GM23248 (cell line): ENCODE results near the gene NOS1AP. TPM values are rescaled to one million over a fixed set of nuclear protein-coding genes. Genes with fewer than 3 reads are reported as not detected.

ENCODE experiments used
- DNase-seq: peaks from one replicate; pipeline ENCODE4 v3.0.0-alpha.2; 2015
- H2AFZ ChIP-seq: fragments of 200-600 bp; sonication (generic); 2 replicates; pipeline ENCODE4 v1.6.1; 2016; ENCODE audit warnings: antibody characterized with exemption
- H3F3A ChIP-seq: fragments of 200-600 bp; sonication (generic); 2 replicates; pipeline ENCODE4 v1.6.1; 2016; ENCODE audit warnings: mild to moderate bottlenecking, antibody characterized with exemption, mixed run types; ENCODE audit not compliant: insufficient read depth
- H3K27ac ChIP-seq: fragments of 200-600 bp; sonication (generic); 2 replicates; pipeline ENCODE4 v1.5.1; 2016; ENCODE audit warnings: mild to moderate bottlenecking
- H3K27me3 ChIP-seq: fragments of 200-600 bp; sonication (generic); replicated peaks from 2 replicates; pipeline ENCODE4 v1.6.1; 2016; ENCODE audit warnings: mild to moderate bottlenecking; ENCODE audit not compliant: insufficient read depth
- H3K36me3 ChIP-seq: fragments of 200-600 bp; sonication (generic); 2 replicates; pipeline ENCODE4 v1.6.1; 2016; ENCODE audit warnings: low read depth, mild to moderate bottlenecking
- H3K4me1 ChIP-seq: fragments of 200-600 bp; sonication (generic); 2 replicates; pipeline ENCODE4 v1.6.1; 2016; ENCODE audit warnings: mild to moderate bottlenecking; ENCODE audit not compliant: insufficient read depth
- H3K4me2 ChIP-seq: fragments of 200-600 bp; sonication (generic); one replicate; pipeline ENCODE4 v1.6.1; 2016; ENCODE audit warnings: mild to moderate bottlenecking; ENCODE audit not compliant: unreplicated experiment
- H3K4me3 ChIP-seq: fragments of 200-600 bp; sonication (generic); 2 replicates; pipeline ENCODE4 v1.5.1; 2016; ENCODE audit warnings: mild to moderate bottlenecking
- H3K79me2 ChIP-seq: fragments of 200-600 bp; sonication (generic); 2 replicates; pipeline ENCODE4 v1.6.1; 2016; ENCODE audit warnings: mild to moderate bottlenecking; ENCODE audit not compliant: insufficient read depth
- H3K9ac ChIP-seq: fragments of 200-600 bp; sonication (generic); 2 replicates; pipeline ENCODE4 v1.6.1; 2016; ENCODE audit warnings: mild to moderate bottlenecking
- H3K9me2 ChIP-seq: fragments of 200-600 bp; sonication (generic); 2 replicates; pipeline ENCODE4 v1.6.1; 2016; ENCODE audit warnings: mixed run types, mild to moderate bottlenecking, moderate library complexity; ENCODE audit not compliant: insufficient read depth
- H3K9me3 ChIP-seq: fragments of 200-600 bp; sonication (generic); one replicate; pipeline ENCODE4 v1.6.1; 2017; ENCODE audit warnings: low read depth
- H4K20me1 ChIP-seq: fragments of 200-600 bp; sonication (generic); 2 replicates; pipeline ENCODE4 v1.6.0; 2016; ENCODE audit not compliant: insufficient read depth
- EZH2 ChIP-seq: fragments of 200-600 bp; sonication (generic); IDR thresholded peaks from 2 replicates; pipeline ENCODE4 v1.6.1; 2018; ENCODE audit warnings: antibody characterized with exemption, mild to moderate bottlenecking; ENCODE audit not compliant: insufficient read depth, poor library complexity, severe bottlenecking
- EZH2phosphoT487 ChIP-seq: fragments of 200-600 bp; sonication (generic); IDR thresholded peaks from 2 replicates; pipeline ENCODE4 v1.6.1; 2018; ENCODE audit warnings: antibody characterized with exemption, moderate library complexity, mild to moderate bottlenecking, low read depth; ENCODE audit not compliant: insufficient read depth
- WGBS, 2 experiments: methylation state at CpG; one replicate each; pipeline ENCODE4 v1.1.6; 2015 to 2017; ENCODE audit warnings: low lambda C conversion rate in 2 of 2, low coverage in 1 of 2; ENCODE audit errors: missing lambda C conversion rate in 2 of 2; 5-methylcytosine and 5-hydroxymethylcytosine counted together
- in situ Hi-C: fragments of 300-500 bp; cut with MboI; formaldehyde crosslinking; loops from 2 replicates; pipeline ENCODE4 v1.15.0; 2020
- polyA plus RNA-seq: library from polyadenylated mRNA; unstranded; fragments of >200 nt; fragmentation: Nextera tagmentation; extraction: Ambion mirVana; gene quantifications from 2 replicates; pipeline ENCODE4 v1.2.1, GENCODE V29; 2016
- total RNA-seq: library from RNA; depleted of rRNA; stranded (reverse); fragments of >200 nt; shearing (Covaris generic); gene quantifications from 2 replicates; pipeline ENCODE4 v1.2.3, GENCODE V29; 2014

The NOS1AP gene
- total and polyA plus RNA-seq, 2 experiments from 2014 or later: 0.18 TPM; not detected in 1

DNA sequence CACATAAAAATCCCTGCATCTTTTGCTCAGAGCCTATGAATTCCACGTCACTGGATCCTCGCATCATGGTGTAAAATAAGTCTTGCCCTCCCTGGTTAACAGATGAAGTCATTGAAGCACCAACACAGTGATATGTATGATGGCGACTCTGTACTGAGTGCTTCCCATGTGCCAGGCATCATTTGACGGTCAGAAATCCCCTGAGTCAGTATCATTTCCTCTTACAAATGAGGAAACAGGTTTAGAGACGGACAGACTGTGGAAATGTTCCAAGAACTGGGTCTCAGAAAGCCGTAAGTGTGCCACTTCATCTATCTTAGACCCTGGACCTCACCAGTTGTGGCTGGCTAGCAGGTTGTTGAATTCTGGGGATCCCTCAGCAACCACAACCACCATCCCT is 40.8 kb upstream of the NOS1AP start:
- WGBS, 2 experiments: 90 to 92% methylated on average over 6 of the region's 6 CpGs
- Histone ChIP-seq H3K4me2 (no peak overlapping the region), H3K9ac (no peak overlapping the region), H3K36me3 (no peaks in the 10 kb centered on the region), H3K27me3 (0 out of 2 replicates have a peak, but pooled peaks cover 6% of the 10 kb centered on the region), H3K9me2 (no peaks in the 10 kb centered on the region), H2AFZ (no peak overlapping the region), H3K4me1 (no peaks in the 10 kb centered on the region), H4K20me1 (no peaks in the 10 kb centered on the region), H3K79me2 (no peaks in the 10 kb centered on the region), H3K4me3 (no peak overlapping the region), H3F3A (no peaks in the 10 kb centered on the region), H3K27ac (no peak overlapping the region), H3K9me3 (no peaks in the 10 kb centered on the region)
- in situ Hi-C loops: loop anchor here (10.0 kb wide), 1 partner anchor 234 kb away; no protein-coding TSS in a partner anchor
- TF ChIP-seq EZH2: no peak
- TF ChIP-seq EZH2phosphoT487: no peak
- DNase-seq: no peak

DNA sequence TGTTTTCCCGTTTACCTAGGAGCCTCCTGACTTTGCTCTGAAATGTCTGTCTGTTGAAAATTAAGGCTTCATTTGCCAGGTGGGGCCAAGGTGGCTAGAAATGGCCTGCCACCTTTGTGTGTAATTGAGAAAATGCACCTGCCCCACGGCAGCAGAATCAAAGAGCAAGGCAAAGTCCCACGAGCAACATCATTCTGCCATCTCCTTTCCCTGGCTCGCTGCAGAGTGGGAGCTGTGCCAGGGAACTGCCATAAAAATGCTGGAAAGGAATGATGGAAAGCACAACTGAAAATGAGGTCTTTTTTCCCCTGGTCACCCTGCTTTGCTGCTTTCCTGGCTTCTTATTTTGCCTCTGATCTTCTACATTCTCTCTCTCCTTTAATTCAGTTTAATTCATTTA is 40.3 kb upstream of the NOS1AP start:
- Histone ChIP-seq H3K4me1 (no peaks in the 10 kb centered on the region), H3K36me3 (no peaks in the 10 kb centered on the region), H3F3A (no peaks in the 10 kb centered on the region), H3K27ac (no peak overlapping the region), H3K4me3 (no peak overlapping the region), H3K27me3 (peaks cover 10% of the 10 kb centered on the region; the same call in 1 of the 2 replicates), H3K79me2 (no peaks in the 10 kb centered on the region), H3K9me2 (no peaks in the 10 kb centered on the region), H3K4me2 (no peak overlapping the region), H3K9me3 (no peaks in the 10 kb centered on the region), H2AFZ (no peak overlapping the region), H4K20me1 (no peaks in the 10 kb centered on the region), H3K9ac (no peak overlapping the region)
- DNase-seq: no peak
- no peak for TF ChIP-seq EZH2phosphoT487
- no peak for TF ChIP-seq EZH2
- 19 to 25% methylated on average over 4 of the region's 4 CpGs for WGBS, 2 experiments
- in situ Hi-C loops: loop anchor here (10.0 kb wide), 1 partner anchor 234 kb away; no protein-coding TSS in a partner anchor

DNA sequence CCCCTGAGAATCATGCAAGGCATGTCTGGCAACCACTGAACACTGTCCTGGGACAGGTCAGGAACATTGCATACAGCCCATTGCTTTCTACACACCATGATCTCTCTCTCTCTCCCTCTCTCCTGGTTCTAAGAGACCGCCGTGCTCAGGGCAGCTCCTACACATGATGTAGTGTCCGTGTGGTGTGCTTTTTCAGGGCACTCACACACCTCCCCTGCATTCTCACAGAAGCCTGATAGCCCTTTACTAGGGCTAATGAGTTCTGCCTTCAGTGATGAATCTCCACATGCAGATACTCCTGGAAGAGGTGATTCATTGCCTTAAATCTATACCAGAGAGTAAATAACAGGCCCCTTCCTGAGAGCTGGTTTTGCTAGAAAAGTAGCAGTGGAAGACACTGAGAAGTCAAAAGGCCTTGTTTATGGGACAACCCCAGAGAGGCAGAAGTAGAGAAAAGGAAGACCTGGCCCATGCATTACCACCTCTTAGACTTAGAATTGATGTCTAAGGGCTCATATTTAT is 38.7 kb upstream of the NOS1AP start:
- Histone ChIP-seq H3K4me2 (no peak overlapping the region), H3K9me3 (no peaks in the 10 kb centered on the region), H3K79me2 (no peaks in the 10 kb centered on the region), H3K36me3 (no peaks in the 10 kb centered on the region), H3K9ac (no peak overlapping the region), H3K4me1 (peaks cover 2% of the 10 kb centered on the region; the same call in 1 of the 2 replicates), H3K27me3 (peaks cover 13% of the 10 kb centered on the region; the same call in 1 of the 2 replicates), H3K27ac (no peak overlapping the region), H3F3A (no peaks in the 10 kb centered on the region), H4K20me1 (no peaks in the 10 kb centered on the region), H2AFZ (no peak overlapping the region), H3K9me2 (no peaks in the 10 kb centered on the region), H3K4me3 (no peak overlapping the region)
- DNase-seq: peak; percentile 8
- TF ChIP-seq EZH2phosphoT487 (no peak), EZH2 (no peak)
- 92 to 98% methylated on average over 3 of the region's 3 CpGs for WGBS, 2 experiments
- in situ Hi-C loops: no loop called here

DNA sequence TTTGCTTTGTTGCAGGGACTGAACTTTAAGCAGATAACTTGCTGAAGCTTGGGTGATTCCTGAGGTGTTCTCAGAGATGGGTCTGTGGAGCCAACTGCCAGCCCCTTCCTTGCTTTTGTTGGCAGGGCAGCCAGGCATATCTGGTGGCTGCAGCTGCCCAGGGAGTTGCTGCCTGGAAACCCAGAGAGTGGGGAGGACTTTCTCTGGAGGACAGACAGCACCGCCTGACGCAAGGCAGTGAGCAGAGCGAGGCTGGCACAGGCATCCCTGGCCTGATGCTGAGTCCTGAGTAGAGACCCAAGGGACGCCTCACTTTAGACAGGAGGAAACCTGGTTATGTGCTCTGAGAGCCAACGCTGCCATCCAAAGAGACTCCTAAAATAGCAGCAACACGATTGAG is 36.1 kb upstream of the NOS1AP start:
- no peak overlapping the region for H3K4me2 ChIP-seq
- no peaks in the 10 kb centered on the region for H3K36me3 ChIP-seq
- H3K79me2 ChIP-seq: no peaks in the 10 kb centered on the region
- peaks cover 13% of the 10 kb centered on the region; the same call in 1 of the 2 replicates for H3K27me3 ChIP-seq
- 51 to 56% methylated on average over 6 of the region's 6 CpGs for WGBS, 2 experiments
- peaks cover 10% of the 10 kb centered on the region for H3K4me1 ChIP-seq
- no peak for DNase-seq
- no peaks in the 10 kb centered on the region for H3F3A ChIP-seq
- H3K9me3 ChIP-seq: no peaks in the 10 kb centered on the region
- in situ Hi-C loops: no loop called here
- H3K27ac ChIP-seq: no peak overlapping the region
- H3K4me3 ChIP-seq: no peak overlapping the region
- H4K20me1 ChIP-seq: no peaks in the 10 kb centered on the region
- no peaks in the 10 kb centered on the region for H3K9me2 ChIP-seq
- no peak overlapping the region for H3K9ac ChIP-seq
- no peak overlapping the region for H2AFZ ChIP-seq
- no peak for TF ChIP-seq EZH2
- TF ChIP-seq EZH2phosphoT487: no peak
